Neural progenitor cell (in vitro differentiated cells): Measurements from ENCODE around the gene PDGFRA.

Source experiments
- EZH2 ChIP-seq: fragments of 200-600 bp; sonication (generic); IDR thresholded peaks from 2 replicates; pipeline ENCODE4 v1.6.1; 2017; ENCODE audit warnings: antibody characterized with exemption, mild to moderate bottlenecking, moderate library complexity
- EZH2phosphoT487 ChIP-seq: fragments of 200-600 bp; sonication (generic); IDR thresholded peaks from 2 replicates; pipeline ENCODE4 v1.6.1; 2017; ENCODE audit warnings: antibody characterized with exemption
- TF ChIP-seq, protein P1 (sequence below): fragments of 200-600 bp; sonication (generic); IDR thresholded peaks from 2 replicates; pipeline ENCODE4 v1.5.1; 2017; ENCODE audit warnings: antibody characterized with exemption, mild to moderate bottlenecking

- TF ChIP-seq, protein P1, sequence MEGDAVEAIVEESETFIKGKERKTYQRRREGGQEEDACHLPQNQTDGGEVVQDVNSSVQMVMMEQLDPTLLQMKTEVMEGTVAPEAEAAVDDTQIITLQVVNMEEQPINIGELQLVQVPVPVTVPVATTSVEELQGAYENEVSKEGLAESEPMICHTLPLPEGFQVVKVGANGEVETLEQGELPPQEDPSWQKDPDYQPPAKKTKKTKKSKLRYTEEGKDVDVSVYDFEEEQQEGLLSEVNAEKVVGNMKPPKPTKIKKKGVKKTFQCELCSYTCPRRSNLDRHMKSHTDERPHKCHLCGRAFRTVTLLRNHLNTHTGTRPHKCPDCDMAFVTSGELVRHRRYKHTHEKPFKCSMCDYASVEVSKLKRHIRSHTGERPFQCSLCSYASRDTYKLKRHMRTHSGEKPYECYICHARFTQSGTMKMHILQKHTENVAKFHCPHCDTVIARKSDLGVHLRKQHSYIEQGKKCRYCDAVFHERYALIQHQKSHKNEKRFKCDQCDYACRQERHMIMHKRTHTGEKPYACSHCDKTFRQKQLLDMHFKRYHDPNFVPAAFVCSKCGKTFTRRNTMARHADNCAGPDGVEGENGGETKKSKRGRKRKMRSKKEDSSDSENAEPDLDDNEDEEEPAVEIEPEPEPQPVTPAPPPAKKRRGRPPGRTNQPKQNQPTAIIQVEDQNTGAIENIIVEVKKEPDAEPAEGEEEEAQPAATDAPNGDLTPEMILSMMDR = no peak
- TF ChIP-seq EZH2phosphoT487 (peak; percentile 10), EZH2 (no peak)
Observed at GRCh38 chr4:54229631-54230483, 764 bp downstream of the PDGFRA start.
